ENCODE measurements around the gene CRK.

Gene CRK

DNA sequence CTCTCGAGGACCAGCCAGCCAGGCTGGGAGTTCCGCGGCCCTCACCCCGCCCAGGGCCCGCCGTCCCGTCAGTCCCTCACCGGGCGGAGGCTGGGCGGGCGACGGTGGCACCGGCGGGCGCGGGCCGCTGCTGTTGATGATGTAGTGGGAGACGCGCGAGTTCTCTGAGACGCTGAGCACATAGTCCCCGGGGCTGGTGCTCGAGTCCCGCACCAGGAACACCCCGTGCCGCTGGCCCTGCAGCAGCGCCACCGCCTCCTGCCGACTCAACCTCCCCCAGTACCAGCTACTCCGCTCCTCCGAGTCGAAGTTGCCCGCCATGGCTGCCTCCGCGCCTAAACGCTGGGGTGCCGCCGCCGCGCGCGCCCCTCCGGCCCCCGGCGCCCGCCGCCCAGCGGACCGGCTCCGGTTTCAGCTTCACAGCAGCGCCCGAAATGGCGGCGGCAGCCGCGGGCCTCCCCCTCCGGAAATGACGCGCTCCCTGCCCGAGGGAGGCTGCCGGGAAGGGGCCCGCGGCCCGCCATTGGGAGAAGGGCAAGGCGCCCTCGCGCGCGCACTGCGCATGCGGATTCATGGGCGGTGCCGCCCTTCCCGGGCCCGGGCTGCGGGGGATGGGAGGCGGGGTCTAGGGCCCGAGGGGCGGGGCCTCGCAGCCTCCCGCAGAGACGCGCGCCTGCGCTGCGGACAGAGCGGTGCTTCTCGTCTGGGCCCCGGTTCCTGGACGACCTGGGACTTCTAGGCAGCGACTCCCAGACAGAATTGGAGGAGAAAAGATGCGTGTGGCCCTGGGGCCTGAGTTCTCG, at the start of gene CRK:
CRK (minus strand) TSS at position 436 of the 803 bp plus-strand sequence; CDS start at position 321, 115 bp downstream.
- DNase-seq (ENCODE audit: low read depth in 2 of 2), result peak; percentile 97 to 98

- no peak for DNase-seq (ENCODE audit: low read depth in 2 of 2)
Observed at GRCh38 chr17:1505586-1505985, 49.6 kb upstream of the CRK start.

- DNase-seq (ENCODE audit: low read depth in 2 of 2), result no peak
Observed at GRCh38 chr17:1504866-1505265, 48.8 kb upstream of the CRK start.

DNA sequence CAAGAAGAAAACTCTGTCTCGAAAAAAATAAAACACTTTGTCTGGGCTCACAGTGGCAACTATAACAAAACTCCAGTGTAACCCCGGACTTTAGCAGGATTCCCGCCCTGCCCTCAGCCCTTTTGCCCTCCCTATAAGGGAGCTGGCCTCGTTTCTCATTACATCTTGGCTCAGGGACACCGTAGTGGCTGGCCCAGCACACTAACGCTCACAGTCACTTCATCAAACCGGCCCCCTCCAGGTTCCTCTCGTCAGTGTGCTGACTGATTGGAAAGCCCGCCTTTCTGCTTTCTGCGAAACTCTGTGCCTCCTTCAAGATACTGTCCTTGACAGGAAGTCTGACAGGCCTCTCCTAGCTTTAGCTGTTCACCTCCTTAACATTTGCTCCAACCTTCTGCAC, 47.7 kb upstream of the CRK start:
- DNase-seq (ENCODE audit: low read depth in 2 of 2), result no peak

GRCh38 chr17:1498869-1499268, 42.8 kb upstream of the CRK start:
- DNase-seq (ENCODE audit: low read depth in 2 of 2), result no peak

DNA sequence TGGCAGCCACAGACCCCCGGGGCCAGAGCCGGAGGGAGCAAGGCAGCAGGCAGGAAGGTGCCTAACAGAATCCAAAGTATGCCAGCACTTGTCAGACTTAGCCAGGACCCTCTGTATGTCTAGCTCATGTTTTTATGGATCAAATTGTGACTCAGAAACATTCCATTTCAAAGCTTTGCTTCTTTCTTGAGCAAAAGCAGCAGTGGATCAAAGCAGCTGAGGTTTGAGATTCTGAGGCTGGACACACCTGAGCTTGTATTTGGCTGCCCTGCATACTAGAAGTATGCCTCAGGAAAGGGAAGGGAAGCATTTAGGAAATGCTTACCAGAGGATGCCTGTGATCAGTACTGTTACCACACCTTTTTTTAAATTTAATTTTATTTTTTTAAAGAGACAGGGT, 42.2 kb upstream of the CRK start:
- DNase-seq (ENCODE audit: low read depth in 2 of 2), result no peak

DNA sequence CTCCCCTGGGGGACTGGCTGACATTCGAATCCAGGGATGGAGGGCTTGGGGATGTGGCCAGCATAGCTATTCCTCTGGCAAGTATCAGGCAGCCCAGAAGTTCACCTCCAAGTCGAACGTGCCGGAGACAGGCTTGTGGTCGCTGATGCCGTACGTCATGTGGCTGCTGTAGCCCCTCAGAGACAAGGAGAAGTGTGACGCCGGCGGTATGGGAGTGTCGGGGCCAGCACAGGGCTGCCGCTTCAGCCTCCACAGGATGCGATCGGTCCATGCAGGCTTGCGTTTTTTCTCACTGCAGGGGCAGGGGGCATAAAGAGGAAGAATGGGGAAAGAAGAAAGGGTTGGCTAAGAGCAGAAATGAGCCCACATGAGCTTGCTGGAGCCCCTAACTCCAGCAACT, 41.8 kb upstream of the CRK start:
- DNase-seq (ENCODE audit: low read depth in 2 of 2), result no peak

DNA sequence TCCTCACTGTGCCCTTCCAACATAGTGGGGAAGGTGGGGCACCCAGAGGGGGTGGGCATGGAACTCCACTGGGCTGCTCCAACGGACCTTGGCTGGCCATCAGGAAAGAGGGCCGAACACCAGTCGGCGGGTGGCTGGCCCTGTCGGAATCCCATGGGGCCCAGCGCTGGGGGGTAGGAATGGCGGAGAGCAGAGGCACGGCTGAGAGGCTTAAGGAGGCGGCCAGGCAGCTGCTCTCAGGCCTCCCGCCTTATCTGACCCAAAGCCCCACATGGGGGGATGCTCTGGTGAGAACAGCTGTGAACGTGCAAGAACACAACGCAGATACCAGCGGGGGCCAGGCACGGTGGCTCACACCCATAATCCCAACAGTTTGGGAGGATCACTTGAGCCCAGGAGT, 40.8 kb upstream of the CRK start:
- DNase-seq (ENCODE audit: low read depth in 2 of 2), result no peak

GRCh38 chr17:1495265-1495989, 39.4 kb upstream of the CRK start:
- DNase-seq (ENCODE audit: low read depth in 2 of 2), result no peak

DNA sequence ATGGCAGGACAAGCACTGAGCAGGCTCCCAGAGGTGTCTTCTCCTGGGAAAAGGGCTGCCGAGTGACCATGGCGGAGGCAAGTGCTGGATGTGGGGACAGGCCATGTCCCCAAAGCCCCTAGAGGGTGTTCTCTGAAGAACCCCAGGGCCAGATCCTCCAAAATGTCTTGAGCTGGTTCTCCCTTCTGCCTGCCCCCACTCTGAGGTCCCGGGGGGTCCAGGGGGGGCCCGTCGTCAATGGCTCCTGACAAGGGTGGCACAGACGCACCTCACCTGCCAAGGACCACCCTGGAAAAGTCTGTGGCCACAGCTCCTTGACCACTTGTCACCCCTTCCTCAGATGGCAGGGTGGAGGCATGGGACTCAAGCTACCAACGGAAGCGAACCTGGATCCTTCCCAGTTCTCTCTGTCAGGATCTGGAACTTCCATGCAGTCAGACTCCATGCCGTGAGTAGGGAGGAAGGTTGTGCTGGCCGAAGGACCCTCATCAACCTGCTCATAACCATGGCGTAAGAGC, 38.8 kb upstream of the CRK start:
- no peak for DNase-seq (ENCODE audit: low read depth in 2 of 2)

- no peak for DNase-seq (ENCODE audit: low read depth in 2 of 2)
Observed at GRCh38 chr17:1494203-1494602, 38.2 kb upstream of the CRK start.

DNA sequence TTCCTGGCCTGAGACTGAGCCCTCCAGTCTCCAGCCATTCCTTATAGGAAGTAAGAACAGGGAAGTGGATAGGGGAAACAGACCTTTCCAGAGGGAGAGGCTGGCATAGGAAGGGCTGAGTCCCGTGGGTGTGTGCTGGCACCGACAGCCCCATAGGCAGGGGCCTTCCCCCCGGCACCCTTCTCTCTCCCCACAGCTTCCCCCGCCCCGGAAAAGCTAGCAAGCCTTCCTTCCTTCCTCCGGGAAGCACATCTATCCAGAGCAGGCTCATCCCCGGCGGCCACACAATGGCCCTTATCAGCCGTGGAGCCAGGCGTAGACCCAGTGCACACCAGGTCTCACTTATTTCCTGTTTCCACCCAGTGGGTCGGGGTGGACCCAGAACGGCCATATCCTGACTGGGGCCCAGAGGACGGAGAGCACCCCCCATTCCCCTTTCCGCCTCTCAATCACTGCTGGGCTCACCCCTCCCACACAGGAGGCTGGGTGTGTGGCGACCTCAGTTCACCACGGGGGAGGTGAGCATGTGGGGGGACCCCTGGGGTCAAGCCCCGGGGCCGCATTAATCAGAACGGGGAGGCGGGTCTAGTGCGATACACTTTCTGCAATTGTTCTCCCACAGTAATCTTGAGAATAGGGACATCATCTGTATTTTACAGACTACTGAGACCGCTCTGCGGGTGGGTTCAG, 37.4 kb upstream of the CRK start:
- no peak for DNase-seq (ENCODE audit: low read depth in 2 of 2)

- DNase-seq (ENCODE audit: low read depth in 2 of 2), result no peak
Observed at GRCh38 chr17:1492249-1493206, 36.5 kb upstream of the CRK start, which contains the start of gene MYO1C. Gene MYO1C, minus strand, starts transcription at chr17:1492686. Its CDS starts 199 bp downstream, at chr17:1492487.

DNA sequence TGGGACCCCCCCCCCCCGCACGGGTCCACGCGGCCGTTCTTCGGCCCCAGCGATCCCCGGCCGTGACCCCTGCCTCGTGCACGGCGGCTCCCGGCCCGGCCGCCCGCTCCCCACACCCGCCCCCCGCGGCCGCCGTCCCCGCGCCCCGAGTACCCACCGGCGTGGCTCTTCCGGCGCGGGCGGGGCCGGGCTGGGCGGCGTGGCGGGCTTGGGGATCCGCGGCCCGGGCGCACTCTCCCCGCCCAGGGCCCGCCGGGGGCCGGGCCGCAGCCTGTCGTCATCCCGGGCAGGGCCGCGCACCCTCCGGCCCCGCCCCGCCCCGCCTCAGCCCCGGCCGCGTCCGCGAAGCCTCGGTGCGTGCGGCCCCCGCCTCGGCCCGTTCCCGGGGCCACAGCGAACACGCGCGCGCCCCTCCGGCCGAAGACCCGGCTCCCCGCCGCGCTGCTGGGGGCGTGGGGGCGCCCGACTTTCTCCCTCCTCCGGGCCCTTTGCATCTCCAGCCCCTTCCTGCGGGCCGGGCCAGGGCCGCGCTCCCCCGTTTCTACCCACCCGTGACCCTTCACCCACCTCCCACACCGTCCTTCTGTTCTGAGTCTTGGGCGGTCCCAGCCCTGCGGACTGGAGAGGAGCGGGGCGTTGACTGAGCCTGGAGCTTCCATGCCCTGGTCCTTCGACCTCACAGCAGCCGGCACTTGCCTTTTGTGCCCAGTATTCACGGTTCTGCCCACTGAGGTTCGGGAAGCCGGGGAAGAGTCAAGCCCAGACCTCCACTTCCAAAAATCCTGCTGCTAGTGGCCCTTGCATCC, 35.6 kb upstream of the CRK start:
- no peak for DNase-seq (ENCODE audit: low read depth in 2 of 2)

DNA sequence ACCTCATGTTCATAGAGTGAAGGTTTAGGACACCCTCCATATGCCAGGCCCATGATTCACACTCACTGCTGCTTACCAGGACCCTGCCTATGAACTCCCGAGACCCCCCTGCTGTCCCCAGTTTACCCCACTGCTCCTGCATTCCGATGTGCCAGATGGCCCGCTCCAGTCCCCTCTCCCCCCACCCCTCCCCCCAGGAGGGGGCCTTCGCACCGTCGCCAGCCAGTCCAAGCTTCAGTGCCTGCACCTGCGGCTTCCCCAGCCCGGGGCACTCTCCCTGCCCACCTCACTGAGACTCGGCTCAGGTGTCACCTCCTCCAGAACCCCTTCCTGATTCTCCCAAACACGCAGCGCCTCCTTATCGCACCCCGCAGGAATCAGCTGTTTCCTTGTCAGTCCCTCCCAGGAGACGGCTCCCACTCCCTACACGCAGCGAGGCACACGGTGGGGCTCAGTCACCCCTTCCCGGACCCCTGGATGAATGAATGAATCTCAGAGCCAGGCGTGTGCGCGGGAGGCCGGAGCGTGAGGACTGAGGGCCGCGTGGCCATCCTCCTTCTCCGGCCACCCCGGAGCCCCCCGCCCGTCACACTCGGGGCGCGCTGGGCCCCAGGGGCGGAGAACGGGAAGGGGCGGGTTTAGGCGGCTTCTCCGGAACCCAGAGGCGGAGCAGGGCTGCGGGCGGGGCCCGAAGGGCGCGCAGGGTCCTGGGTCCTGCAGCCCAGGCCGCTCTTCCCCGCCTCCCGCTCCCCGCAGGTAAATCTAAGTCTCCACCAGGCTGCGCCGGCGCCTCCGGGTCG, 34.8 kb upstream of the CRK start:
- peak in 1 of 2 donors; percentile 65 for DNase-seq (ENCODE audit: low read depth in 2 of 2)

DNA sequence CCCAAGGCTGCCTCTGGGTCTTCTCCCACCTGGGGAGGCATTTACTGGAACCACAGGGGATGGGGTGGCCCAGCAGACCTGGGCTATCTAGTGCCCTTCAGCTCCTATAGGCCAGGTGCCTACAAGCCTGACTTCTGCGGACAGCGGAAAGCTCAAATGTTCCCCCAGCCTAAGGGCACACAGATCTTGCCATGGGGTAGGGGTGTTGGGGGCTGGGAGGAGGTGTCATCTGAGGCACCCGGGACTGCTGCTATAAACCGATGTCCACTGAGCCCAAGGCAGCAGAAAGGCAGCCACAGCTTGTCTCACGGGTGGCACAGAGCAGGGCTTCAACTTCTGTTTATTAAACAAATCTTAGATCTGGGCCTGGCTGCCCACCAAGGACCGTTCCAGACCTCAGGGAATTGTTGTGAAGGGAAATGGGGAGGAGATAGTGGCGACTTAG, 32.8 kb upstream of the CRK start:
- no peak for DNase-seq (ENCODE audit: low read depth in 2 of 2)

GRCh38 chr17:1487939-1488825, 32.1 kb upstream of the CRK start:
- peak in 1 of 2 donors; percentile 54 for DNase-seq (ENCODE audit: low read depth in 2 of 2)

All from stimulated activated CD4-positive, alpha-beta T cell treated with anti-CD3 and anti-CD28 coated beads, Interleukin-15, amount 100 ng/mL, for 48 hours (primary cell).